Activated CD4-positive, alpha-beta T cell treated with anti-CD3 and anti-CD28 coated beads for 48 hours (primary cell): ENCODE results near the gene LRFN2.

Source experiments
- DNase-seq: peaks from one replicate; pipeline ENCODE4 v3.0.0-alpha.2; 2020

Gene LRFN2

DNA sequence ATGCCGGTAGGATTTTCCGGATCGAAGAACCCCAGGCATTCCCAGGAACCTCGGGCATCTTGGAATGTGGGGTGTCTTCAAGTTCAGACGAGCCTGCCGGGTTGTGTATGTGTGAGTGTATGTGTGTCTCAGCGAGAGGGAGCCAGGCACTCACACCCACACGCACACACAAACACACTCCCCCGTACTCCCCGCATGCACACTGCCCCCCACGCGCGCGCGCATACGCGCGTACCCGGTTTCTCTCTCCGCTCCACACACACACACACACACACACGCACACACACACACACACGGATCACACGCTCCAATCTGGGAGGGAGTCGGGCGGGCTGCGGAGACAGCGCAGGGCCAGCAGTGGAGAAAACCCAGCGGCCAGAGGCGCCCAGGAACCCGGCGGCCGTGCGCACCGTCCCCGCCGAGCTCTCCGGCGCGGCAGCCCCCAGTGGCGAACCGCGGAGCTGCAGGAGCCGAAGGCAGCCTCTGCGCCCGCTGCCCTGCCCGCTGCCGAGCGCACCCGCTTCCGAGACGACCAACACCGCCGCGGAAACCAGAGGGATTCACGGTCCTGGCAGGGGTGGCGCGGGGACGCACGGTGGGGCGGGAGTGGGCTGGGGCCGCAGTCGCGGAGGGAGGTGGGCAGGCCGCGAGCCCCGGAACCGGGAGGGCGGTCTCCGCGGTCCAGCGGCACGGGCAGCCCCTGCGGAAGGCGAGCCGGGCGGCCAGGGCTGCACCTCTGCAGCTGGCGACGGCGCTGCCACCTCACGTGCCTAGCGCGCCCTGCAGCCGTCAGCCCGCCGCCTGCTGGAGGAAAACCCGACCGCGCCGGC is at the start of gene LRFN2:
LRFN2 (minus strand) TSS at position 125 of the 830 bp plus-strand sequence.
- DNase-seq, result peak; percentile 79

DNA sequence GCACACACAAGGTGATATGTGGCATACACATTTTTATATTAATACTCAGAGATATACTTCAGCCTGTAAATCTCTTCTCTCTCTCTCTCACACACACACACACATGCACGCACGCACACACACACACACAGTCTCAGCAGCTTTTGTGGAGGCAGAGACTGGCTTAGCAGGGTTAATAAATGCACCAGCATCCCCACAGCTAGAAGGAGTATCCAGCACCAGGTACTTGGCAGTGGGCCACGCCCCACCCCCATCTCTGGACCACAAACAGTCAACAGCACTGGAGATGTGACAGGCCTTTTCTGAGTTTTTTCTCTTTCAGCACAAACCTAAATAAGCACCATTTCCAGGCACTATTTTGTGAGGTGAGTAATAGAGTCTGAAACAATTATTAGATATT is 47.3 kb upstream of the LRFN2 start:
- no peak for DNase-seq

DNA sequence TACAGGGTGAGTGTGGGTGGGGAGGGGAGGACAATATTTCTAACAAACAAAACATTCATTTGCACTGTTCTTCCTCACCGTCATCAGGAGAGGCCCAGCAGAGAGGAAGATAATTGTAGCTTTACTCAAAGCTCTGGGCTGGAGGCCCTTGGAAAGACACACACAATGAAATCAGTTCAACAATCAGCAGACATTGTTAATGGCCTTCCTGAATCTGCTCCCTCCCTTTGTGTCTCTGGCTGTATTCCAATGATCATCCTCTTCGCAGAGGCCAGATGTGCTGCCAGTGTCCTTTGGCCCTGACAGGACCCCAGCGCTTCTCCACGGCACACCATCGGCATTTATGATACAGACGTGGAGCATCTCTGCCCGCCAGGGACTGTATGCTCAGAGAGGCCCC is 44.6 kb upstream of the LRFN2 start:
- no peak for DNase-seq

DNA sequence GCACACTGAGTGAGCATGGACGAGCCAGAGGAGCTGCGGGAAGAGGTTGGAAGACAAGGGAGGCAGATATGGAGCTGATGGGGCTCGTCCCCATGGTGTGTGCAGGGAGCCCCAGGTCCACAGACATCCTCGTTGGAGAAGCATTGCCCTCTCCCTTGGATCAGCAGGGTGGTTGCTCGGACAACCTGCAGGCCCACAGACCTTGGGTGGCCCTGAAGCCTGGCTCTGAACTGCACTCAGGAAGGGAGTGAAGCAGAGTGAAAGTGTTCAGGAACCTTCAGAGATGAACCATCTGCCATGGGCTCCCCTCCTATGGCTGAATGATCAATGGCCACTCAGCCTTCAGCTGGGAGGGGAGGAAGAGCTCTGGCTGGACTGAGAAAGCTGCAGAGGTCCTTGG is 43.3 kb upstream of the LRFN2 start:
- DNase-seq, result no peak

DNA sequence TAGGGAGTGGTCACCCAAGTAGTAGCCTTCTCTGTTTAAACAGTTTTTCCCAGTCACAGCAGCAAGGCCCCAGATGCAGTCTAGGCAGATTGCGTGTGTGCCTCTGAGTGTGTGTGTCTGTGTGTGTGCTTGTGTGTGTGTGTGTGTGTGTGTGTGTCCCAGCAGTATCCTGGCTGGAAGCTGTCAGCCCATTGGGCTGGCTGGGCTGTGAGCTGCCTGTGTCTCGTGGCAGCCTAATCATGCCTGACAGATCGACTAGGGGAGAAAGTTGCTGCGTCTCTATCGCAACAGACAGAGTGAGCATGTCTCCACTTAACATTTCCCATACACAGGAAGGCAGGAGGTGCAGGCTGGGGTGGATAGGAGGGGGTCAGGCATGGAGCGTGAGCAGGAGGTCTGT is 42.9 kb upstream of the LRFN2 start:
- DNase-seq, result no peak

DNA sequence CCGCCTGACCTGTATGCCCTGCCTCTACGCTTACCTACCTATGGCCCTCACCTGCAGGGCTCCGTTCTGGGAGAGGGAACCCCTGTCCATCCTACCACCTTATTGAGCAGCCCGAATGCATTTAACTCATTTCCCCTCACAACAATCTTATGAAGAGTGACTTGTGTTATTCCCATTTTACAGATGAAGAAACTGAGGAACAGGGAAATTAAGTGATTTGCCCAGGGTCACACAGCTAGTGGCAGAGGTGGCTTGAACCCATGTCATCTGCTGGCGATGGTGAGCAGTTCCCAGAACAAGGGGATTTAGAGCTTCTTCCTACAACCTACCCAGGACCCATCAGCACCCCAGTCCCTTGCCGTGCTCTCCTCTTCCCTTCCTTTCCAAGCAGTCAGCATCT is 42.3 kb upstream of the LRFN2 start:
- DNase-seq, result no peak

DNA sequence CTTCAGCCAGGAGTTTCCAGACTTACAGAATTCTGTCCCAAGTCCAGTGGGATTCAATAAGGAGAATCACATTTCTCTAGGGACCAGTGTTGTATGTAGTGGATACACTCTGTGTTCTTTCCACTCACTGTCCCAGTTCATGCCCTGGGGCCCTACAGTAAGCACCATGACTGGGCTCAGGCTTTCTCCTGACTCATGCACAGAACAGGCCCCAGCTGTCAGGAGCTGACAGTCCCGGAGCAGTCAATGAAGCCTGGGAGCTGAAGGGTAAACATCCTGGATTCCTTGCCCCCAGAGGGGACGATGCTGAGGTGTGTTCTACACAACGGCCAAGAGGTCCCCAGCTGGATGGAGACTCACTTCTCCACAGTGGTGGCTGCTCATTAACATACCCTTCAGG is 40.2 kb upstream of the LRFN2 start:
- DNase-seq, result no peak

DNA sequence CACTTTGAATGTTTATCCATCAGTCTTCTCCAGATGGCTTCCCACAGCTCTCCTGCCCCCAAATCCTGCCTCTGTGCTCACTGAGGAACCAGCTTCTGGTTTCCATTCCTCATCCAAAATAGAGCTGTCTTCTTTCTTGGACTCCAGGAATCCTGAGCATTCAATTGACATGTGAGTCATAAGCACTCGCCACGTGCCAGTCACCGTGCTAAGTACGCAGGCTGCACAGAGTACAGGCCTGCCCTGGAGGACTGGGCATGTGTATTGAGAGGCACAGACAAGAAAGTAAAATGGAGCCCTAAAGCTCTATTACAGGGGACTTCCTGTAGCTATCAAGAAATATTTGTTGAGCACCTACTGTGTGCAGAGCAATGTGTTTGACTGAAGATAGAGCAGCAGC is 39.7 kb upstream of the LRFN2 start:
- no peak for DNase-seq

DNA sequence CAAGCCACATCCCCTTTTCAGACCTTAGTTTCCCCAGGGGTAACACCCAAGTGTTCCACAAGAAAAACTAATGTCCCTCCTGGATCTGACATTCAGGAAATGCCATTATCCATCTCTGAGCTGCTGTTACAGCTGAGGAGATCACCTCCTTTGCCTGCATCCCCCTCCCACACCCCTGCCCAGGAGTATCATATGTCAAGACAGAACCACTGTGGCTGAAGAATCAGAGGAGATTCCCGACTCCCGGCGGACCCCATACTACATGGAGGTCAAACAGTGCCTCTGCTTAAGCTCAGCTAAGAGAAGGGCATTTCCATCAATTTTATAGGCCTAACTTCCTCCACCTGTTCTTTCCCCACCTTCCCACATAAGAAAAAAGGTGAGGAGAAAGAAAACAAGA is 36.8 kb upstream of the LRFN2 start:
- no peak for DNase-seq

DNA sequence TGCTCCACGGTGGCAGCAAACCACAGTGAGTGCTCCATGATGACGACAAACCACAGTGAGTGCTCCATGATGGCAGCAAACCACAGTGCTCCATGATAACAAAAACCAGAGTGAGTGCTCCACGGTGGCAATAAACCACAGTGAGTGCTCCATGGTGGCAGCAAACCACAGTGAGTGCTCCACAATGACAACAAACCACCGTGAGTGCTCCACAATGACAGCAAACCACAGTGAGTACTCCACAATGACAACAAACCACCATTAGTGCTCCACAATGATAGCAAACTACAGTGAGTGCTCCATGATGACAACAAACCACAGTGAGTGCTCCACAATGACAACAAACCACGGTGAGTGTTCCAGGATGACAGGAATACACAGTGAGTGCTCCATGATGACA is 36.0 kb upstream of the LRFN2 start:
- DNase-seq, result no peak

DNA sequence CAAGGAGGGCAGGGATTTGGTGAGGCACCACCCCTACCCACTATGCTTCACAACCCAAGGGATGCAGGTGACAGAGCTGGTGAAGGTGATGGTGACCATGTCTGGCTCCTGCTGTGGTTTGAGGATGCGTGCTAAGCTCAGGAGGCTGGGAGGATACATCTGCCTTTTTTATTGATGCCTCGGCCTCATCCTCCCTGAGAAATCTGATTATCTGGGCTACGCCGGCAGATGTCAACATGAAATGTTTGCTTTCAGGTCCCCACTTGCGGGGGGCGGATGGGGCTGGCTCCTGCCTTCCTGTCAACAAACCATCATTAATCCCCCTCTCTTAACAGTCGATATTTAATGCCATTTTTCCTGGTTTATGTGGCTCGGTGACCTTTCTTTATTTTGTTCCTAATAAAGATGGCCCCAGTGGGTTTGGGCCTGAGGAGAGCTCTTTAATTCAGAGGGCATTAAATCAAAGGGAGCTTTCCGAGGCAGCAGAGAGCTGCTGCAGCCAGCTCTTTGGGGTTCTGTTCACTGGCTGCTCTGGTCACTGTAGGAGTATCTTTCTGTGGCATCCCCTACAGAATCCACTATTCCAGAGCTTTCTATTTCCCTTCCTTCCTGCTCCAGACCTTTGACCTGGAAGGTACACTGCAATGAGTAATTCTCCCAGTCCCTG is 33.5 kb upstream of the LRFN2 start:
- DNase-seq, result no peak

DNA sequence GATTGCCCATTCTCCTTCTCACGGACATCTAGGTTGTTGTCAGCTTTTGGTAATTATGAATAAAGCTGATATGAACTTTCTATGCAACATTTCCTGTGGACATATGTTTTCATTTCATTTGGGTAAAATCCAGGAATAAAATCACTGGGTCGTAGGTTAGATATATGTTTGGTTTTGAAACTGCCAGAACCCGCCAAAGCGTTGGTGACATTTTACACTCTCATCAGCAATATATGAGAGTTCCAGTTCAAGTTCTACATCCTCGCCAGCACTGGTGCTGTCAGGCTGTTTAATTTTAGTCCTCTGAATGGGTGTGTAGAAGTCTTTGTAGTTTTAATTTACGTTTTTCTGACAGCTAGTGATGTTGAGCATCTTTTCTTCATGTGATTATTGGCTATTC is 27.5 kb upstream of the LRFN2 start:
- no peak for DNase-seq

DNA sequence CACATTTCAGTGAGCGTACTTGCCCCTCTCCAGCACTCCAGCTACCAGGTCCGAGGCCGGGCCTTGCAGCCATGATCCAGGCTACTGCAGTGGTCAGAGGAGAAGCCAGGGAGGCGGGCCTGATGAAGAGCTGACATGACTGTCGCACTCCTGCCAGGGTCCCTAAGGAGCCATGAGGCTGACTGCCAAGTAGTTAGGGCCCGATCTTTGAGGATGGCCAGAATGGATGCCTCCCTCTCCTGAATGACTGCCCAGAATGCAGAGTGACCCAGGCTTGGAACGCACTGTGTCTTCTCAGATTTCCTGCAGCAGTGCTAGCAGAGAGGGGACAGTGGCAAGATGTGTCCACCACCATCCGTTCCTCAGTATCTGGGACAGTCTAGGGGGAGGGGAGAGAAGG is 24.7 kb upstream of the LRFN2 start:
- no peak for DNase-seq

DNA sequence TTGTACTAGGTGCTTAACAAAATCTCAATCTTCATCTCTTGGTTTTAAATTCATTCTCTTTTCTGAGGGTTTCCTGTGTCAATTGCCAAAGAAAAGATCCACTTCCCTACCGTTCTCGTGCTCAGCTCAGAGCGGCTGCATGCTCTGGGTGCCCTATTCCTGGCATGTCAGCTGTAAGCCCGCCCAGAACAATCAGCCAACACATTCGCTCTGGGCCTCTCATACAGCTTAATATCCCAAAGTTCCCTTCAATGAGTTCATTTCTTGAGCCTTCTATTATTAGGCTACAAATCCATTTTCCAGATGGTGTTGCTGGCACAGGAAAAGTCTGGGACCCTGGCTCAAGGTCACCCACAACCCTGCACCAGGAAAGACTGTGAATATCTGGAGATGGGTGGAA is 24.3 kb upstream of the LRFN2 start:
- DNase-seq, result no peak

DNA sequence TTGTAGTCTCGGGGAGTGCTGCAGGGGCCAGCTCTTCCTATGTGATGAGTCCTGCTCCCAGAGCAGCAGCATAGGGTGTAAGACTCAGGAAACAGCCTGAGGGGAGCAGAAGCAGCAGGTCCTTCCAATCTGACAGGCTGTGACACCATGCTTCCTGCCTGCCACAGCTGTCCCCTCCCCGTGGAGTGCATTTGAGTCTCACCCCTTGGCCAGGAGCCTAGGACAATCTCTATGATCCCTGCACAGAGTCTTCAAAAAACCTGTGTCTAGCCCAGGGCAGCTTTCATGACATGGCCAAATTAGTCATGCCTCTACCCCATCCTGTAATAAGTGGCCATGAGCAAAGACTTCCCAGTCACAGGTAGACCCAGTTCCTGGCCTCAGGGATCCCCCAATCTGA is 23.1 kb upstream of the LRFN2 start:
- no peak for DNase-seq

DNA sequence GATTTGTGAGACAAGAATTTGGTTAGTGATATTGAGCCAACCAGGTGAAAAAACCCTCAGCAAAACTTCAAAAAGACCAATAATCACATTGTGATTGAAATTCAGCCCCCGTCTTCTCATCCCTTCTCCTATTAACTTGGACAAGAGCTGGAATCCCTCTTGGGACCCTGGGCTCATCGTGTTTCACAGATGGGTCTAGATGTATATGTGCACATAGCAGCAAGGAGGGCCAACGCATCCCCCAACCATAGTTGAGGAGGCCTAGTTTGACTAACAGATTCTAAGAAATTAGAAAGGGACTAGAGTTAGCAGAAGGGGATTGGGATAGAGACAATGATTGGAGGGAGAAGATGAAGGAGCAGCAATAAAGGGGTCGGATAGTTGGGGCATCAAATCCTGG is 19.8 kb upstream of the LRFN2 start:
- no peak for DNase-seq

DNA sequence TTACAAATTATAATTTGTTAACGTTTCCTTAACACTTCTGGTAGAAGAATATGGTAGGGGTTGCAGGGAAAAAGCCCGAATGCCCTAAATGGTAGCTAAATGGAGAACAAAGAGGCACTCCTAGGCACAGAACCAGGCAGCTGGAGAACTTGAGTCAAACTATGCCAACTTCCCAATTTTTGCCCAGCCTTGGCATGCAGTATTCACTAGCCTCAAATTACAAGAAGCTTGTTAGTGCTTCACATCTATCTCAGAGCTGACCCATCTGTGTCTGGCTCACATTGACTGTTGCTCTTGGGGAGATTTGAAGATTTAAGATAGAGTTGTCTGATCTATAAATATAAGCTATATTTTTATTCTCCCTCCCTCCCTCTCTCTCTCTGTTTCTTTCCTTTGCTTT is 19.4 kb upstream of the LRFN2 start:
- DNase-seq, result no peak

DNA sequence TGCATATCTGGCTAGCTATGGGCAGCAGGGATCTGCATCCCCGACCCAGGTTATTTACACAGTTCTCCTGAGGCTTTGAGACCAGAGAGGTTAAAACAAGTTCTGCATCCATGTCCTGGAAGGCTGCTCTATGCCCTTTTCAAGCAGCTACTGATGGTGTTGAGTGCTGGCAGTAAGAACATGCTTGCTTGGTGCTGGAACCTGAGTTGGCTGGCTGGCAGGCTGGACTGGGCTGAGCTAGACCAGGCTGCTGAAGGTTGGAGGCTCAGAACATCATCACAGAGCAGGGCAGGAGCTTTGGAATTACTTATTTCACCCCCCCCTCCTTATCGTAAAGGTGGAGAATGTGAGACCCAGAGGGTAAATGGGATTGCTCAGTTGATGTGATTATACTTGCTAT is 16.9 kb upstream of the LRFN2 start:
- DNase-seq, result no peak

DNA sequence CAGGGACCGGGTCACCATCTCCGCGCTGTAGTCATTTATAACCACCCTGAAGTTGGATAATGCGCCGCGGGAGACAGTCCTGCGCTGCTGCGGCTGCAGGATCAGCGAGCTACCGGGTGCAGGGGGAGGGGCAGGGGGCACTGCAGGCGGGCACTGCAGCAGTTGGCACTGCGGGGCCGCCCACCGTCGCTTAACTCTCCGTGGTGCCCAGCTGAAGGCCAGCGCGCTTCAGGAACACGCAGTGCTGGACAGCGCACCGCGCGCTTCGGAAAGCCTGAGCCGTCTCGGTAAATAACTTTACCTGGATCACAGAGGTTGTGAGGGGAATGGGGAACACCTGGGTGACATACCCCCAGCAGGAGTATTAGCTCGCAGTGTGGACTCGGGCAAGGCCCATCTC is 12.4 kb upstream of the LRFN2 start:
- no peak for DNase-seq

DNA sequence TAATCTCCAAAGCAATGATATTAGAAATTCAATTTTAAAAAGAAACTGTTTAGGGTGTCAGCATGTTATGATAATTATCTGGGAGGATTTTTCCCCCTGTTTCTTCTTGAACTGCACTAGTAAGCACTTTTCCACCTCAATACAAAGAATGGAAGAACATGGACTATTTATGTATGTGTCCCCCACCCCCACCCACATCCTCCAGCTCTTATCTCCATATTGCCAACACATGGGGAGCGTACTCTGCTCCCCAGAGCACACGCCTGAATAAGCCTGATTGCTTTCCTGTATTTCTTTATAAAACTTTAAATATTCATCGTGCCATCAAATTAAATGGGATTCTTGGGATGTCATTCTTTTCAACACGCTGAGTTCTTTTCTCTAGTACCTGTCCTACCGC is 11.4 kb upstream of the LRFN2 start:
- no peak for DNase-seq

DNA sequence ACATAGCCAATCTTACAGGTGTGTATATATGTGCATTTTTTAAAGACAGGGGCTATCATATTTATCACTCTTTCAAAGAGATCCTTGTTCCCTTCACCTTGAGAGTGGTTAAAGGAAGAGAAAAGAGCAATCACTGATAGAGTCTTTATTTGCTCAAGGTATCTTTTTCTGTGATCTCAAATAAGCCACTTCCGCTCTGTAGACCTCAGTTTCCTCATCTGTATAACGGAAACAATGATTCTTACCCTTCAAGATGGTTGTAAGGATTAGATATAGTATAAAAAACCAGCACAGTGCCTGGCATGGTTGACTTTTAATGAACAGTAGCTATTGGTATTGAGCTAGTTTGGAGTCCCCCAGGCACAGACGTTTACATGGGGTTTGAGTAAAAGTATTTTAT is 10.1 kb upstream of the LRFN2 start:
- DNase-seq, result no peak

DNA sequence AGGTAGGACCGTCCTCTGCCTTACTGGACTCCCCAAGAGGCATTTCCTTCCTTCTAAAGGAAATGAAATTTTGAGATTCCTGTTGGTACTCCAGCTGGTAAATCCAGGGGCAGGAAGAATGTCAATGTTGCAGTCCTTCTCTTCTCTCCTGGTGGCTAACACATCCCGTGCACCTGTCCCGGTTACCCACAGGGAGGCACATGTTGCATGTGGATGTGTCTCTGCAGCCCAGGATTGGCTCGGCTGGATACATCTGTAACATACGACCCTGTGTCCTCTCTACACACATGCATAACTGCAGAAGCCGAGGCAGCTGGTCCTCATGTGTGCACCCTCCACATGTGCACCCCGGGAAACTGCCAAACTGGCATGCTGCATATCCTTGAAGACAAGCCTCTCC is 1.3 kb upstream of the LRFN2 start:
- no peak for DNase-seq

DNA sequence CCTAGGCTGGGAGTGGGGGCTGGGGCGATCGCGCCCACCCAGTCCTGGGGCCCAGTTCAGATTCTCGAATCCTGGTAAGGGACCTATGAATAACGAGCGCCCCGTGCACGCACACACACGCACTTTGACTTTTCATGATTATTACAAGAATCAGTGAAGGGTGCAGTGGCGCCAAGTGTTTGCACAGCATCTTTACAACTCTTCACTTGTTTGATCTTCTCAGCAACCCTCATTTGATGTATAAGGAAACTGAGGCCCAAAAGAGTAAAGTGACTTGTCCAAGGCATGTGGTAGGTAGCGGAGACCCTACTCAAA is 863 bp upstream of the LRFN2 start:
- DNase-seq, result no peak

DNA sequence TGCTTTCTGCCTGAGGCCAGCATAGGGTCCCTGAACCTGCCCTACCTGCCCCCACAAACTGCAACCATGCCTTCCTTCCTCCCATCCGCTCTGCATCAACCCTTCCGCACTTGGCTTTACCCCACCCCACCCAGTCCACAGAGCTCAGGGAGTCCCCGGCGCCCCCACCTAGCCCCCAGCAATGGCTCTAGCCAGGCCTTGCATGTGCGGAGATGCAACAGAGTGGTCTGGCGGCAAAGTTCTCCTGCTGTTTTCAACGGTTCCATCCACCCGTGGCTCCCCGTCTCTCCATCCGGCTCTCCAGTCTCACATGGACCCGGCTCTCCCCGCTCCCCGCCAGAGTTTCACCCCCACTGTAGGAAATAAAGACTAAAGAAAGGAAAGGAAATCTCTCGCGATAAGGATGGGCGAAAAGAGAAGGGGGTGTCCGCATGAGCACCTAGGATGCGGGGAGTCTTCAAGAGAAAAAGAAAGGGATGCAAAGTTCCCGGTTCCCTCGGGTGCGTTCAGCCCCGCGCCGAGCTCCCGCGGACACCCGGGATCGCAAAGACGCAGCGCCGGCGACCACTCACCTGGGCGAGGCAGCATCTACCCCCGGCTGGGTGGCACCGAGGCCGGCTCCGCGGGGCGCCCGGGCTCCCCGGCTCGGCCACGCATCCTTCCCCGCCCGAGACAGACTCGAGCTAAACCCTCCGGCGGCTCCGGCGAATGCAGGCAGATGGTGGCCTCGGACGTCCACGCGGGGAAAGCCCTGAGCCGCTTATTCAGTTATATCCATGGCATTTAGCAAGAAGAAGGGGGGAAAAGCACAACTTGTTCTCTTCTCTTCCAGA is 579 bp downstream of the LRFN2 start:
- DNase-seq, result peak; percentile 13
